ENCODE measurements around the gene MRPS22.
"Not testable (repeated sequence)": the region's sequence is repeated elsewhere in the genome, so short reads cannot be mapped to it uniquely, and the experiment has no call there.

Gene MRPS22

DNA sequence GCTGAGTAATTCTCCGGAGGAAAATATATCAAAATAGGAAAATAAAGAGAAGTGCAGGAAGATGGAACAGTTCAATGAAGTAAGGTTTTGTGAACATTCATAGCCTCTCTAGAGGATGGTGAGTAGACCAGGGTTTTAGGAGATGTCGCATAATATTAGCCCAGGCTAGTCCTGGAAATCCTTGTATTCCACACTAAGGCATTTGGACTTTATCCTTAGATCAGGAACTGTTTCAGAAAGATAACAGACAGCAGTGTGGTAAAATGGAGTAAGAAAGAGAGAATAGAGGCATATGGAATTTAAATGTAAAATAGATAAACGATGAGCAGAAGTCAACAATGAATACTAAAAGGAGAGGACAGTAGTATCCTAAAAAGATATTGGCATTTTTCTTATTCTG, 33.6 kb downstream of the MRPS22 start:
- Mint-ChIP-seq H3K27ac (no peak overlapping the region), H3K36me3 (peaks cover 58% of the 10 kb centered on the region), H3K4me1 (peaks cover 5% of the 10 kb centered on the region), H3K27me3 (no peaks in the 10 kb centered on the region), H3K9me3 (no peaks in the 10 kb centered on the region), H3K4me3 (no peak overlapping the region)
- CTCF ChIA-PET = no interaction called here
- DNase-seq = no peak

DNA sequence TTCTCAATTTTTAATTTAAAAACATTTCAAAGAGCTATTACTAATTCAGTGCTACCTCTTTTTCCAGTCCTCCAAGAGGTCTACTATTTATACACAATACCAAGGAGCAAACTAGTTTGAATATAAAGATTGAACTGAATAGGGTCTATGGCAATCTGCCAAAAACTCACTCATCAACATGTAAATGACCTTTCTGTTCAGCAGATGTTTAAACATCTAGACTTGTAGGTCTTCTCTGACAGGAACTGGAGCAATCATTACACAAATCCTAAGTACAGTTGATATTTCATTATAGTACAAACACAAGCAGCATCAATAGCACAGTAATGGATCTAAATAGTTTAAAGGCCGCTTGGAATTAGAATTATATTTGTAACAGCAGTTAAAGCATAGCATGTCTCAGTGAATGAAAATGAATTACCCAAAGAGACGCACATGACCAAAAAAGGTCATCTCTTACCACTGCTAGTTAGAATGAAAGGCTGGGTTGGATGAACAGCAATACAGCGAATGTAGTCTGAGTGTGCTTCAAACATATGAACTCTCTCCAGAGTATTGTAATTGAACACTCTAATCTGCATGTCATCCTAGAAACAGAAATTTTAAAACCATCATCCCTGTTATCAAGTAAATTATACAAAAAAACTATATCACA, 34.9 kb downstream of the MRPS22 start:
- H3K27me3 Mint-ChIP-seq = no peaks in the 10 kb centered on the region
- no peak overlapping the region for H3K4me3 Mint-ChIP-seq
- no peak for DNase-seq
- no peak overlapping the region for H3K27ac Mint-ChIP-seq
- peaks cover 5% of the 10 kb centered on the region for H3K4me1 Mint-ChIP-seq
- H3K36me3 Mint-ChIP-seq = peaks cover 52% of the 10 kb centered on the region
- no peaks in the 10 kb centered on the region for H3K9me3 Mint-ChIP-seq
- CTCF ChIA-PET = interaction anchor here (0.8 kb wide), 1 partner anchor 559 kb away, joined by 3 read pairs; no protein-coding TSS in a partner anchor

- CTCF ChIA-PET = no interaction called here
- H3K36me3 Mint-ChIP-seq = peaks cover 40% of the 10 kb centered on the region
- DNase-seq = no peak
- no peak overlapping the region for H3K27ac Mint-ChIP-seq
- H3K4me1 Mint-ChIP-seq = peaks cover 10% of the 10 kb centered on the region
- H3K9me3 Mint-ChIP-seq = no peaks in the 10 kb centered on the region
- no peaks in the 10 kb centered on the region for H3K27me3 Mint-ChIP-seq
- no peak overlapping the region for H3K4me3 Mint-ChIP-seq
Observed at GRCh38 chr3:139380575-139380974, 36.8 kb downstream of the MRPS22 start.

- DNase-seq, H3K27ac Mint-ChIP-seq, H3K9me3 Mint-ChIP-seq, H3K4me3 Mint-ChIP-seq, CTCF ChIA-PET, H3K27me3 Mint-ChIP-seq: not testable (repeated sequence)
- peaks cover 39% of the 10 kb centered on the region for H3K36me3 Mint-ChIP-seq
- H3K4me1 Mint-ChIP-seq = peaks cover 23% of the 10 kb centered on the region
Observed at GRCh38 chr3:139382291-139382690, 38.5 kb downstream of the MRPS22 start.

DNA sequence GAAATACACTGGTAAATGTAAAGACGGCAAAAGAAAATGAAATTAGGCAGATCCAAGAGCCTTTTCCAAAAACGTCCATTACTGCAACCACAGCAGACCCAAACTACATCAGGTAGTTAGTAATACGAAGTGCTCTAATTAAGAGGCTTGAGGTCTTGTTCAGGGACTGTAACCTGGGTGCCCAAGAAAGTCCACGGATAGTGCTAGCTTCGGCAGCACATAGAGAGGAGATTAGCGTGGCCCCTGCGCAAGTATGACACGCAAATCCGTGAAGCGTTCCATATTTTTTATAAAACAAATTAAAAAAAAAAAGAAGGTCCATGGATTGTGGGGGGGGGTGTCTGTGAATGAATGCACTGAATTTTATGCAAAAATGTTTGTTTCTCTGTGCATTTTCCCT, 44.3 kb downstream of the MRPS22 start:
- Mint-ChIP-seq H3K9me3 (no peaks in the 10 kb centered on the region), H3K4me3 (peak overlapping the region; percentile 62), H3K36me3 (peaks cover 5% of the 10 kb centered on the region), H3K27me3 (peaks cover 6% of the 10 kb centered on the region), H3K27ac (no peak overlapping the region), H3K4me1 (peaks cover 47% of the 10 kb centered on the region)
- CTCF ChIA-PET = no interaction called here
- DNase-seq = no peak

DNA sequence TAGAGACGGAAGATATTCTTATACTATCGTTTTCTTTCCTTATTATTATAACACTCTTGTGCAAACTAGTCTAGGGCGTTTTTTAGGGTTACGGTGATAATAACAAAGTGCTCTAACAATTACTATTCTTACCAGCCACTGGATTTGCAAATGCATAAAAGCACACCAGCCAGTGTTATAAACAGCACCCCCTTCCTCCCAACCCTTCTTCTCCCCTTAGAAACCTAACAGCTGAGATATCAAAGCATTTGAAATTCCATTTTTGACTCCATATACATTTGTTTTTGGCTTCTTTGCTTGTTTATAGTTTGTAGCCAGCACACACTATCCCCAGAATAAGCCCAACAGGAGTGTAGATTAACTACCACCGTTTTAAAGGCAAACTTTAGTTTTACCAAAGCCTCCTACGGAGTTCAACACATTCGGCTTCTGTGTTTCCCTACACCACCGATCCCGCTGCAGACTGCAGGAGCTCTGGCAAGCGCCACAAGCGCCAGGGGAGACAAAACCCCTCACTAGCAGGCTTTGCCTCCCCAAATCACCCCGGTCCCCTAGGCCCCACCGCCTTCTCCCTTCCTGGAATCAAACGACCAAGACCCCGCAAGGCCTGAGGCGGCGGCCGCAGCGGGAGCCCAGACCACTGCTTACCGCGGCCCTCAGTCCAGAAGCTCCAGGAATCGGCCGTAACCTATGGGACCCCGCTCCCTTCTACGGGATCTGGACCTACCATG, 45.2 kb downstream of the MRPS22 start:
- Mint-ChIP-seq H3K9me3 (no peaks in the 10 kb centered on the region), H3K27me3 (peaks cover 6% of the 10 kb centered on the region), H3K27ac (peak overlapping the region; percentile 92), H3K4me3 (peak overlapping the region; percentile 96), H3K4me1 (peaks cover 47% of the 10 kb centered on the region), H3K36me3 (peaks cover 4% of the 10 kb centered on the region)
- DNase-seq = no peak
- CTCF ChIA-PET = interaction anchor here (0.6 to 1.3 kb wide), 4 partner anchors 35 to 357 kb away, joined by 3 read pairs; no protein-coding TSS in a partner anchor

DNA sequence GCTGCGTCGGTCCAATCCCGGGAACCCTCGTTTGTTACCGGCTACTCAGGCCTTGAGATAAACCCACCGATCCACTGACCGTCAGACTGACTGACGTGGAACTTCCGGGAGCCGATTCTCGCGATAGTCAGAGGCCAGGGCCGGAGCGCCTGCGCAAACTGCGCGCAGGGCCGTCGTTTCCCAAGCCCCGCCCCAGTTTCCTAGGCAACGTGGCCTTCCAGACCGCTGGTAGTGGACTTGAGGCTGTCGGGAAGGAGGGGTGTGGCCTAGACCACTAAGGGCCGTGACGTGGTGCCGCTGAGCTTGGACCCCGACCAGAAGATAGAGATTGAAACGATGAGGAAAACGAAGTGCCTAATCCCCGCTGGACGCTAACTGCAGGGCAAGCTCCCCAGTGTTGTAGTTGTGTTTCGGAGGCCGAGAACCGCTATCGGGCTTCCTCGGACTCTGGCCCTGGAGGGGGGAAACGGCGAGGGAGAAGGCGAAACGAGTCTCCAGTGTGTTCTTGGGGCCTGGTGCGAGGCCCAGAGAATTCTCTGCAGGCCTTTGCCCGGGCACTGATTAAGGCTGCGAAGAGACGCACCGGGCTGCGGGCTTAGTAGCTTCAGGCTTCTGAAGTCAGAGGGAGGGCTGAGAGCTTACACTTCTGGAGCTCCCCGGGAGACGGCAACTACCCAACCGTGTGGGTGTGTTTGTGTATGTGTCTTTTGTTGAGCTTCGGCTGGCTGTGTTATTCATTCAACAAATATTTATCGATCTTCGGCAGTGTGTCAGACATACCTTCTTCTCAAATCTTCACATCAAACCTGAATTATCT, 45.9 kb downstream of the MRPS22 start, which contains the start of gene COPB2:
Gene COPB2 (minus strand): TSS at position 96 of the 817 bp plus-strand sequence. CDS start 97 bp downstream, outside the sequence.
- Mint-ChIP-seq H3K4me3 (peak within 1 kb of the TSS; percentile 96), H3K4me1 (peaks cover 45% of the 10 kb centered on the region), H3K27ac (peak within 1 kb of the TSS; percentile 92), H3K36me3 (peaks cover 4% of the 10 kb centered on the region), H3K9me3 (no peaks in the 10 kb centered on the region), H3K27me3 (peaks cover 6% of the 10 kb centered on the region)
- CTCF ChIA-PET = interaction anchor here (0.6 to 1.3 kb wide), 5 partner anchors 35 to 356 kb away, joined by 3 read pairs; no protein-coding TSS in a partner anchor
- peak; percentile 97 for DNase-seq

DNA sequence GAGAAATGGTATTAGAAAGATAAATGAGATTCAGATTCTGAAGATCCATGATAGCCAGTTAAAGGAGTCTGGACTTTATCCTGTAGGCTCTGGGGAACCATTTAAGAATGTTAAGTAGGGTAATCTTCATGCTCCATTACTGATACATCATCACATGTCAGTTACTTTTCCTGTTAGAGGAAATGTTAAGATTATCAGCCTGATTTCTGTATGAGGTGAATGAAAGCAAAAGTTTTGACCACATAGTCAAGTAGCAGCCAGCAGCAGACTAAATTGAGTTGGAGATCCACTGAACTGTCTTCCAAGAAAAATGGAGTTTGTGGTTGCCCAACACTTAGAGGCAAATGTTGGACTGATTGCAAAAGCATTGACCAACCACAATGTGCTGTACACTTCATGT, 50.3 kb downstream of the MRPS22 start:
- no peak for DNase-seq
- Mint-ChIP-seq H3K27me3 (peaks cover 6% of the 10 kb centered on the region), H3K4me1 (peaks cover 13% of the 10 kb centered on the region), H3K27ac (no peak overlapping the region), H3K4me3 (no peak overlapping the region), H3K9me3 (no peaks in the 10 kb centered on the region), H3K36me3 (no peaks in the 10 kb centered on the region)
- CTCF ChIA-PET = no interaction called here

DNA sequence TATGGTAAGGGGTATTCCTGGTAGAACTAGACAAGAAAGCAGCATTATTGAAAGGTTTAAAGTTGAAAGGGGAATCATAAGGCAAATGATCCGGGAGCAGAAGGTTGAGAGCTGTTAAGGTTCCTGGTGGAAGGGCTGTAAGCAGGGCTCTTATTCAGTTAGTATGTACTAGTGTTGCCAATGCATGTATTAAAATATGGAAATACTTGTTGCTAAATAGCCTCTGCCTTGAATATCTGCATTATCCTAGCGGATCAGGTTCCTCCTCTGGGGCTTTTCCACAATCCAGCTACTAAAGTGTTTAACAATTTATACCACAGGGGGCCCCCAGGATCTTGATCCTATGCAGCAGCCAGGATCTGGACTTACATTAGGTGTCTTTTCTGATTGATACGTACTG, 52.9 kb downstream of the MRPS22 start:
- Mint-ChIP-seq H3K4me3 (no peak overlapping the region), H3K9me3 (peaks cover 5% of the 10 kb centered on the region), H3K27me3 (peaks cover 3% of the 10 kb centered on the region), H3K36me3 (no peaks in the 10 kb centered on the region), H3K27ac (no peak overlapping the region), H3K4me1 (no peaks in the 10 kb centered on the region)
- CTCF ChIA-PET = interaction anchor here (1.1 kb wide), 1 partner anchor 285 kb away, joined by 3 read pairs; no protein-coding TSS in a partner anchor
- no peak for DNase-seq

GRCh38 chr3:139401155-139401554, 57.3 kb downstream of the MRPS22 start:
- H3K27me3 Mint-ChIP-seq, H3K4me1 Mint-ChIP-seq, H3K36me3 Mint-ChIP-seq, H3K4me3 Mint-ChIP-seq, CTCF ChIA-PET, H3K9me3 Mint-ChIP-seq, DNase-seq, H3K27ac Mint-ChIP-seq: not testable (repeated sequence)

Data from activated naive CD4-positive, alpha-beta T cell treated with anti-CD3 and anti-CD28 coated beads, Interleukin-2, amount 10 ng/mL, durations not matched to agents 7 days and 5 days (primary cell).